K562 (cell line): ENCODE results near the gene IRF6. TPM values are rescaled to one million over a fixed set of nuclear protein-coding genes. Genes with fewer than 3 reads are reported as not detected.

Source experiments
- ARNT ChIP-seq, 2 experiments: fragments of 450-650 bp; IDR thresholded peaks; 2 replicates each; pipeline ENCODE4 v1.6.1; 2016; ENCODE audit warnings: mild to moderate bottlenecking in 1 of 2
- ATF7 ChIP-seq: fragments of 450-650 bp; IDR thresholded peaks from 2 replicates; pipeline ENCODE4 v1.7.1; 2014; ENCODE audit warnings: mild to moderate bottlenecking, moderate library complexity
- BRD9 ChIP-seq: fragments of 450-650 bp; IDR thresholded peaks from 2 replicates; pipeline ENCODE4 v1.6.1; 2018; ENCODE audit warnings: low read depth; ENCODE audit not compliant: partially characterized antibody
- CREB3L1 ChIP-seq: fragments of 450-650 bp; IDR thresholded peaks from 2 replicates; pipeline ENCODE4 v1.6.1; 2014; ENCODE audit warnings: low read depth, mild to moderate bottlenecking, moderate library complexity, borderline replicate concordance
- CXXC5 ChIP-seq: fragments of 250-450 bp; sonication (Bioruptor Pico); IDR thresholded peaks from 2 replicates; pipeline ENCODE4 v1.8.0; 2022; ENCODE audit warnings: inconsistent platforms, mild to moderate bottlenecking, moderate library complexity
- ETS1 ChIP-seq: conservative IDR thresholded peaks from 2 replicates; pipeline ENCODE4 v1.6.1; 2011; ENCODE audit warnings: low read depth, mild to moderate bottlenecking, low read length; ENCODE audit not compliant: control insufficient read depth
- FOXJ2 ChIP-seq: fragments of 200-800 bp; sonication (Bioruptor generic); IDR thresholded peaks from 2 replicates; pipeline ENCODE4 v1.6.1; 2016; ENCODE audit warnings: missing genetic modification characterization, missing compliant biosample characterization
- L3MBTL2 ChIP-seq: fragments of 450-650 bp; IDR thresholded peaks from 2 replicates; pipeline ENCODE4 v1.6.1; 2016; ENCODE audit warnings: mild to moderate bottlenecking, moderate library complexity
- NBN ChIP-seq: fragments of 450-650 bp; IDR thresholded peaks from 2 replicates; pipeline ENCODE4 v1.6.1; 2016; ENCODE audit warnings: low read depth, mild to moderate bottlenecking
- POLR2A ChIP-seq: fragments of 450-650 bp; conservative IDR thresholded peaks from 2 replicates; pipeline ENCODE4 v1.6.1; 2016
- PRDM10 ChIP-seq: fragments of 450-650 bp; IDR thresholded peaks from 2 replicates; pipeline ENCODE4 v1.6.1; 2018; ENCODE audit not compliant: partially characterized antibody
- RB1 ChIP-seq: fragments of 450-650 bp; IDR thresholded peaks from 2 replicates; pipeline ENCODE4 v1.6.1; 2017; ENCODE audit warnings: low read depth, mild to moderate bottlenecking
- SAP30 ChIP-seq: fragments of 200-600 bp; sonication (generic); IDR thresholded peaks from 2 replicates; pipeline ENCODE4 v1.6.1; 2012; ENCODE audit warnings: borderline replicate concordance, low read depth, mild to moderate bottlenecking, moderate library complexity, low read length, control low read depth, inconsistent platforms; ENCODE audit not compliant: insufficient read depth, poor library complexity, severe bottlenecking
- SNRNP70 ChIP-seq: fragments of 200-400 bp; formaldehyde crosslinking; optimal IDR thresholded peaks from 2 replicates; pipeline ENCODE3; 2017; ENCODE audit warnings: low read depth, low read length
- TFAP4 ChIP-seq: sonication (generic); formaldehyde crosslinking; IDR thresholded peaks from 2 replicates; pipeline ENCODE4 v1.8.0; 2022; ENCODE audit warnings: missing genetic modification reagents, mild to moderate bottlenecking, moderate library complexity, borderline replicate concordance
- ZBTB7A ChIP-seq: IDR thresholded peaks from 2 replicates; pipeline ENCODE4 v1.6.1; 2011; ENCODE audit warnings: low read depth, mild to moderate bottlenecking, low read length, moderate library complexity, borderline replicate concordance; ENCODE audit not compliant: control insufficient read depth
- ZEB2 ChIP-seq: fragments of 450-650 bp; IDR thresholded peaks from 2 replicates; pipeline ENCODE4 v1.6.1; 2016
- ZFX ChIP-seq: sonication (generic); formaldehyde crosslinking; IDR thresholded peaks from 2 replicates; pipeline ENCODE4 v1.8.0; 2022; ENCODE audit warnings: mild to moderate bottlenecking, missing genetic modification reagents, moderate library complexity
- ZNF354B ChIP-seq: fragments of 250-450 bp; sonication (Bioruptor Pico); IDR thresholded peaks from 2 replicates; pipeline ENCODE4 v1.4.0; 2020
- ZZZ3 ChIP-seq: fragments of 450-650 bp; IDR thresholded peaks from 2 replicates; pipeline ENCODE4 v1.6.1; 2016; ENCODE audit warnings: antibody characterized with exemption, mild to moderate bottlenecking, moderate library complexity
- polyA plus RNA-seq, 8 experiments: library from polyadenylated mRNA; depleted of rRNA in 4 of 8; stranded (reverse) in 5 of 8; unstranded in 3 of 8; fragments of >200 nt; fragmentation: Nextera tagmentation in 2 of 8; fragmentation: Illumina TruSeq in 1 of 8; extraction: Ambion mirVana in 2 of 8; extraction: Trizol in 1 of 8; gene quantifications; 2 replicates each; pipeline versions ENCODE4 v1.2.1 to v1.2.3, GENCODE V29; 2011 to 2014; ENCODE audit warnings: inconsistent platforms in 1 of 8, missing spikeins in 1 of 8
- total RNA-seq, 7 experiments: library from RNA; depleted of rRNA in 6 of 7; stranded (reverse); fragments of >200 nt in 6 of 7; fragmentation: Illumina TruSeq in 2 of 7; extraction: Trizol in 2 of 7; gene quantifications; 2 replicates each; pipeline versions ENCODE4 v1.2.1 to v1.2.3, GENCODE V29; 2011 to 2021; ENCODE audit warnings: low replicate concordance in 1 of 7

The IRF6 gene
- total and polyA plus RNA-seq, 9 of the 15 experiments (the other 6 are each of a cell fraction or from before 2014, with no cell fraction given): 0.03 to 0.65 (median 0.17) TPM

GRCh38 chr1:209805875-209806760, at the start of gene IRF6 (continued):
- TF ChIP-seq CXXC5 (peak; percentile 80; the same call in 1 of the 2 replicates), ATF7 (peak; percentile 75; the same call in 1 of the 2 replicates), PRDM10 (peak; percentile 58), BRD9 (peak; percentile 48), SNRNP70 (no peak), SAP30 (no peak), ZZZ3 (no peak), TFAP4 (CRISPR knock-in tag) (peak; percentile 60; the same call in 1 of the 2 replicates), ARNT (IDR thresholded peaks at IDR 0.05) (0 out of 4 replicates have a peak, but pooled peaks of 1 of the 2 experiments have one; percentile 54), ZNF354B (CRISPR knock-in tag) (no peak), RB1 (0 out of 2 replicates have a peak, but pooled peaks have one; percentile 12), CREB3L1 (peak; percentile 66), ZFX (peak; percentile 93), FOXJ2 (no peak; the same call in 1 of the 2 replicates), POLR2A (peak; percentile 83), L3MBTL2 (peak; percentile 80; the same call in 1 of the 2 replicates), ZEB2 (peak; percentile 98), NBN (peak; percentile 79), ZBTB7A (peak; percentile 67; the same call in 1 of the 2 replicates), ETS1 (0 out of 2 replicates have a peak, but pooled peaks have one; percentile 32)
